Stimulated activated CD8-positive, alpha-beta memory T cell treated with anti-CD3 and anti-CD28 coated beads, Interleukin-15, amount 100 ng/mL, for 48 hours (primary cell): Measurements from ENCODE around the gene YTHDF2.
A peak's percentile ranks its signal among the peaks of the same experiment; 100 is the strongest.
"Not testable (repeated sequence)": the region's sequence is repeated elsewhere in the genome, so short reads cannot be mapped to it uniquely, and the experiment has no call there.

Source experiments
- DNase-seq, 2 donors: peaks; one replicate each; pipeline ENCODE4 v3.0.0-alpha.2; 2020; ENCODE audit warnings: low read depth in 2 of 2

Gene YTHDF2

DNA sequence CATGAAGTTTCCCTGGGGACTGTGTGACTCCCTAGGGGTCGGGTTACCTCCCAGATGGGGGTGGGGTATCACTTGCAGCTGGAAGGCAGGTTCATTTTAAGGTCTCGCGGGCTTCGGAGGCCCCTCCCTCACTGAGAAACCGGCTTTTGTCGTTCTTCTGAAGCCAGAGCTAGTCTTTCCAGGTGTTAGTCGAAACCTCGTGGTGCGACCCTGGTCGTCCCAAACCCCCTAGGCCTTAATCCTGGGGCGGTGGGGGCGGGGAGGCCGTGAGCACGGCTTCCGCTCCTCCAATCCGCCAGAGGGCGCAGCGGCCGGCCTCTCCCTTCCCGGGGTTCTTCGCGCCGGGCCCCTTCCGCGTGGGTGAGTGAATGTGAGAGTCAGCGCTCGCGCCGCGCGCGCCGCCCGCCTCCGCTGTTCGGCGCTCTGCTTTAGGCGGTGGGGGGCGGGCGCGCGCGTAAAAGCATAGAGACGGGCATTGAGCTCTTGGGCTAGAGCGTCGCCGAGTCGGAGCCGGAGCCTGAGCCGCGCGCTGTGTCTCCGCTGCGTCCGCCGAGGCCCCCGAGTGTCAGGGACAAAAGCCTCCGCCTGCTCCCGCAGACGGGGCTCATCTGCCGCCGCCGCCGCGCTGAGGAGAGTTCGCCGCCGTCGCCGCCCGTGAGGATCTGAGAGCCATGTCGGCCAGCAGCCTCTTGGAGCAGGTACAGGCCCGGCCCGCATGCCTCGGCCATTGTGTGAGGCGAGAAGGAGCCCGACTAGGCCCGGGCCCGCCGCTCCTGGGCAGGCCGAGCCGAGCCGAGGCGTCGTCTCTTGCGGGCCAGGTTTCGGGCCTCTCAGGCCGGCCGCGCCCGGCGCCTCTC lies at the start of gene YTHDF2:
Gene YTHDF2, plus strand, starts transcription at position 491 of the 857 bp plus-strand sequence. Its CDS starts 181 bp downstream, at position 672.
- peak; percentile 96 to 97 for DNase-seq

DNA sequence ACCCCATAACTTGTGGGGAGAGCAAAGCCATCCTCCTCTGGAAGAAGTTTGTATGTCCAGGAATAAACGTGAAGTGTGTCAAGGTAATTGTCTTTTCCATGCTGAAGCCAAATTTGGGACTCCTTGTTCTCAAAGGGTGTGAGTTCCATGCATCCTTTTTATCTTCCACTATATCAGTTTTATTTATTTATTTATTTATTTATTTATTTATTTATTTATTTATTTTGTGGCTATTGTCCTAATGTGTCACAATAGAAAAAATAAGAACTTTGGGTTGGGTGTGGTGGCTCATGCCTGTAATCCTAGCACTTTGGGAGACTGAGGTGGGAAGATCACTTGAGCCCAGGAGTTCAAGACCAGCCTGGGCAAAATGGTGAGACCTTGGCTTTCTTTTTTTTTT lies 45.1 kb upstream of the YTHDF2 start:
- not testable (repeated sequence) for DNase-seq

DNA sequence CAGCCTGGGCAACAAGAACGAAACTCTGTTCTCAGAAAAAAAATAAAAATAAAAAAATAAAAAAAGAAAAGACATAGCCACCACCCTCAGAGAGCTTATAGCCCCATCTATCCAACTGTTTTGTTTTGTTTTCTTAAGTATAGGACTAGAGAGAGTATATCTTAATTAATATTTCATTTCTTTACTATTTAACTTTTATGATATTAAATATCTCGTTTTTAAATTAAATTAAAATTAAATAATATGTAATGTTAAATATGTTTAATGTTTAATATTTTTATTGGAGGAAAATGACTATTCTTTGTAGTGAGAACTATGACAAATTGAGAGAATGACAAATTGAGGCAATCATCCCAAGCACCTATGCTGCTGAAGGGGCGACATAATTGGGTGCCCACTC lies 33.1 kb upstream of the YTHDF2 start:
- no peak for DNase-seq

DNA sequence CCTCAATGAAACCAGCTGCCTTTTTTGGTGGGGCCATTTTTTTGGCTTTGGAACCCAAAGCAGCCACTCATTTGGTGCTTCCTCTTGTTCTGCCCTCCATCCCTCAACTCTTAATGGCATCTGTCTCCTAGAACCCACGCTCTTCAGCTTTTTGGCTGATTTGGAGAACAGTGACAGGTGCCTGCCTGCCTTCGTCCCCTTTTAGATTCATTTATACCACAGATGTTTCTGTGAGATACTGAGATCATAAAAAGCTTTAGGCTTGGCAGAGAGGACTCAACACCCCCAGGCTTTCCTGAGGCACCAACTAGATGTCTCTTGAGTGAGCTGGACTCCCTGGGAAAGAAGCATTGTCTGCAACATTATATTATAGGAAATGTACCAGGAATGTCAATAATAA lies 20.4 kb upstream of the YTHDF2 start:
- DNase-seq: no peak

DNA sequence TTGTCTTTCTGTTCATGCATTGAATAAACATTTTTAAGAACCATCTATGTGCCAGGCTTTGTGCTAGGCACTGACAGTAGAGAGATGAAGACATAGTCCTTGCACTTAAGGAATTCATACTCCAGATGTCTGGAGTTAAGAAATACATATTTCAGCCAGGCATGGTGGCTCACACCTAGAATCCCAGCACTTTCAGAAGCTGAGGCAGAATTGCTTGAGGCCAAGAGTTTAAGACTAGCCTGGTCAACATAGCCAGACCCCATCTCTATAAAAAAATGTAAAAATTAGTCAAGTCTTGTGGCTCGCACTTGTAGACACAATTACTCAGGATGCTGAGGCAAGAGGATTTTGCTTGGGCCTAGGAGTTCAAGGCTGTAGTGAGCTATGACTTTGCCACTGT lies 18.6 kb upstream of the YTHDF2 start:
- DNase-seq: no peak

DNA sequence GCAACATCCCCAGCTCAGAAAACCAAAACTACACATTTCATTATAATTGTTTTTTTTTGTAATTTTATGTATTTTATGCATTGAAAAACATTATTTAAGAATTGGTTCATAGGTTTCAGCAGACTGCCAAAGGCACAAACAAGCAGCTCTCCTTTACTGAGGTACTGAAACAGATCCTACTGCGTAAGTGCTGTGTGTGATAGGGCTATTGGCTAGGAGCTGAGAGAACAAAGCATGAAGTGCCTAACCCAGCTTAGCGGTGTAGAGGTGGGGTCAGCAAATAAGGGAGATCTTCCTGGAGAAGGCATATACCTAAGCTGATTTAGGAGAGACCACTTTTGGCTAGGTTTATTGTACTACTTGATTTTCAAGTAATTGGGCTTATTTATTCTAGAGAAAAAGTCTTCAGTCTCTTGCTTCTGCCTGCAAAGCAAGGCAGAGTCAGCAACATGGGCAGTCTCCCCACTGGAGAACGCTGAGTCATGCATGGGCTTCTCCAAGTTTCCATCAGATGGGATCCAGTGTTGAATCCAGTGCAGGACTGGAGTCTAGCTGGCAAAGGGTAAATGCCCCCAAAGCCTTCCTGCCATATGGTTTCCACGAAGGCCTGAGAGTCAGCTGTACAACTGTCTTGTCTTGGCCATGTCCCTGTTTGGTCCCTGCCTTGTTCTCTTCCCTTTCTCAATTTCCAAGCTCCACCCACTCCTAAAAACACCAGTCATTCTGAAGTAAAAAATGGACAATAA lies 18.0 kb upstream of the YTHDF2 start:
- DNase-seq: no peak

GRCh38 chr1:28719332-28719619 lies 17.5 kb upstream of the YTHDF2 start:
- no peak for DNase-seq

- no peak for DNase-seq
Measured at GRCh38 chr1:28720376-28720775, 16.4 kb upstream of the YTHDF2 start.

- DNase-seq: not testable (repeated sequence)
Measured at GRCh38 chr1:28721927-28722326, 14.8 kb upstream of the YTHDF2 start.

- not testable (repeated sequence) for DNase-seq
Measured at GRCh38 chr1:28725365-28725764, 11.4 kb upstream of the YTHDF2 start.

DNA sequence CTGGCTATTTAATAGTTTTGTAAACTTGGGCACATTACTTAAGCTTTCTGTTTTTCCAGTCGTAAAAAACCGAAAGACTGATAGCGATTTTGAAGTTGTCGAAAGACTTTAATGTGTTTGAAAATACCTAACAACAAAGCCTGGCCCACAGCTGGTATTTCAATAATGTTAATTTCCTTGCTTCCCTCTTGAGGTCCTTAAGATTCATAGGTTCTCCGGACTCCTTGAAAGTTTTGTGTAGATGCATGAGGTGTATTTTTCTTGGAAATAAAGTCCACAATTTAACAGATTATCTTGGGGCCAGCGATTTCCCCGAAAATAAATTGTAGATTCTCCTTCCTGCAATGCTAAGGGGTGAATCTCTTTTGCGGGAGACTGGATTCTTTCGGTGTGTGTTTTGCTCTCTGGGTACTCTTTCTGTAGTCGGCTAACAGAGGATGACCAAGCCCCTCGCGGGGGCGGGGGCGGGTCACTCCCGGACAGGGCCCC lies 735 bp upstream of the YTHDF2 start:
- DNase-seq: no peak

- peak; percentile 27 to 33 for DNase-seq
Measured at GRCh38 chr1:28737307-28738132, 780 bp downstream of the YTHDF2 start.

DNA sequence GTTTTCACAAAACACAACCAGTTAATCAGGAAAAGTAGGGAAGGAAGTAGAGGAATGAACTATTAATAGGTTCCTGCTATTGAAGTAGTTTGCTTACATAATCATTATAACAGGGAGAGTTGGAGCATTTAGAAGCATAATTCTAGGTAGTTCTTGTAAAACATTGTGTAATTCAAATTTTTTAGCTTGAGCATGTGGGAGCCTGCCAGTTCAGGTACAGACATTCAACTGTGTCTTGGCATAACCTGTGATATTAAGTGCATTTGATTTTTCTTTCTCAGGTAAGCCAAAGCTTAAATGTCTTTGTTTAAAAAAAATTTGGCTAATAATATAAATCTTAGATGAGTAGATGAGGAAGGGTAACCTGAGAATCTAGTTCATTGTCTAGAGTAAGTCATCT lies 3.4 kb downstream of the YTHDF2 start:
- no peak for DNase-seq

GRCh38 chr1:28744184-28744583 lies 7.4 kb downstream of the YTHDF2 start:
- no peak for DNase-seq

DNA sequence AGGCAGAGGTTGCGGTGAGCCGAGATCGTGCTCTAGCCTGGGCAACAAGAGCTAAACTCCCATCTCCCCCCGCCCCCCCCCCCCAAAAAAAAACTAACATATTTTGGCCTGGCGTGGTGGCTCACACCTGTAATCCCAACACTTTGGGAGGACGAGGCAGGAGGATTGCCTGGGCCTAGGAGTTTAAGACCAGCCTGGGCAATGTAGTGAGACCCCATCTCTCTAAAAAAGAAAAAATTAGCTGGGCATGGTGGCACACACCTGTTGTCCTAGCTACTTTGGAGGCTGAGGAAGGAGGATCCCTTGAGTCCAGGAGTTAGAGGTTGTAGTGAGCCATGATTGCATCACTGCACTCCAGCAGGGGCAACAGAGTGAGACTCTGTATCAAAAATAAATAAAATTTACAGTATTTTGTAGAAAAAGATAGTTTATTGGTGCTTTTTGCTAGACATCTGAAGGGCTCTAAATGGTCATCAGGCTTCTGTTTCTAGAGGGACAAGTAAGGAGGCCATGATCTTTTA lies 9.0 kb downstream of the YTHDF2 start:
- no peak for DNase-seq

- no peak for DNase-seq
Measured at GRCh38 chr1:28750330-28750729, 13.6 kb downstream of the YTHDF2 start.

GRCh38 chr1:28750771-28751294 lies 14.1 kb downstream of the YTHDF2 start:
- not testable (repeated sequence) for DNase-seq

DNA sequence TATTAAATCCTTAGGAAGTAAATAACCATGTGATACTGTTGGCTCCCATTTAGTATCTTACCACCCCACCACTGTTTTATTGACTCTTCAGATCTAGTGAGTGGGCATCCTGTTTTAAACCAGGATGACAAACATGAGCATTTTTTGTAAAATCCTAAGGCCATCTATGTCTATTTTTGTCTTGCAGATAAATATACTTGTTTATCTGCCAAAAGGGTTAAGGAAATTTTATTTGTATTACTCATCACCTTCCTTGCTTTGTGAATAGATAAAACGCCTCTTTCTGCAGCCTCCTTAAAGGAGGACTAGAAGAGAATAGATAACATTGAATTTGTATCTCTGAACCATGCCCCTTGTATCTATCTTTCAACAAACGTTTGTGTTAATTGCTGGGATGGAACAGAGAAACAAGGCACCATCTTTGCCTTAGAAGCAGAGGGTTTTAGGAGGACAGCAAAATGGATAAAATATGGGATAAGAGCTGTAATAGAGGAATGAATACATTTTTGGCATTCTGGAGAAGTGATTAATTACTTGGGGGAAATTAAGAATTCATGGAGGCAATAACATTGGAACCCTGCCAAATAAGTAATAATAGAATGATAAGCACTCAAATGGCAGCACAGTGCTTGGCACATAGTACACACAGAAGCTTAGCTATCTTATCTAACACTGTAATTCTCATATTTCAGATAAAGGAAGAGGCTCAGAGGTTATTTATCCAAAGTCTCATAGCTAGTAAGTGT lies 14.7 kb downstream of the YTHDF2 start:
- DNase-seq: no peak

DNA sequence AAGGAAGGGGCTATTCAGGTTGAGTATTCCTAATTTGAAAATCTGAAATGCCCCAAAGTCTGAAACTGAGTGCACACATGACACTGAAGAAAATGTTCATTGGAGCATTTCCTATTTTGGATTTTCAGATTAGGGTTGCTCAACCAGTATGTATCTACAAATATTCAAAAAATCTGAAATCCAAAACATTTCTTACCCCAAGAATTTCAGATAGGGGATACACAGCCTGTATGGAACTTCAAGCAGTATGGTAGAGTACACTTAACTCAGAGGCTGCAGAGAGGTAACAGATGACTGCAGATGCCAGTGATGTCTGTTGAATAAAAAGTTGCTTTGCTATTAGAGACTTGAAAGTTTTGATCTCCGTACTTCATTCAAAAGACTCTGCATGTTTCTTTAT lies 19.0 kb downstream of the YTHDF2 start:
- DNase-seq: no peak

GRCh38 chr1:28756846-28757245 lies 20.1 kb downstream of the YTHDF2 start:
- DNase-seq: no peak

- DNase-seq: no peak
Measured at GRCh38 chr1:28758420-28758819, 21.7 kb downstream of the YTHDF2 start.
